Lung (tissue), 12 donors: ENCODE data around the gene C7orf25. TPM values are rescaled to one million over a fixed set of nuclear protein-coding genes. Genes with fewer than 3 reads are reported as not detected.

Experiments
- ATAC-seq: fragments of 200-7000 bp; cut with Tn5 transposase; one replicate; pipeline ENCODE4 v1.9.1; 2020; ENCODE audit warnings: moderate number of reproducible peaks; ENCODE audit not compliant: insufficient read depth, low FRiP score
- DNase-seq, 3 donors: peaks; one replicate each; pipeline ENCODE4 v3.0.0-alpha.2; 2013 to 2017
- H3K27ac ChIP-seq, 2 donors: one replicate each; pipeline ENCODE4 v1.5.1; 2013; ENCODE audit warnings: mild to moderate bottlenecking in 2 of 2, moderate library complexity in 2 of 2, control low read depth in 1 of 2, inconsistent platforms in 1 of 2, low read depth in 1 of 2, low read length in 1 of 2
- H3K27me3 ChIP-seq, 3 donors: one replicate each; pipeline ENCODE4 v1.5.1; 2013; ENCODE audit warnings: low read length in 2 of 3; ENCODE audit not compliant: control insufficient read depth in 3 of 3, insufficient read depth in 3 of 3
- H3K36me3 ChIP-seq, 4 donors: one replicate each; pipeline ENCODE4 v1.5.1; 2013; ENCODE audit warnings: low read length in 4 of 4, mild to moderate bottlenecking in 1 of 4, moderate library complexity in 1 of 4; ENCODE audit not compliant: control insufficient read depth in 4 of 4, insufficient read depth in 4 of 4
- H3K4me1 ChIP-seq, 5 donors: one replicate each; pipeline ENCODE4 v1.5.1; 2013; ENCODE audit warnings: low read length in 5 of 5, mild to moderate bottlenecking in 2 of 5, moderate library complexity in 1 of 5; ENCODE audit not compliant: control insufficient read depth in 5 of 5, insufficient read depth in 5 of 5
- H3K4me3 ChIP-seq: one replicate; pipeline ENCODE4 v1.5.1; 2013; ENCODE audit warnings: mild to moderate bottlenecking, control low read depth, moderate library complexity
- H3K9ac ChIP-seq, 2 donors: one replicate each; pipeline ENCODE4 v1.5.1; 2013; ENCODE audit warnings: low read length in 2 of 2, control low read depth in 1 of 2; ENCODE audit not compliant: insufficient read depth in 1 of 2
- H3K9me3 ChIP-seq, 4 donors: one replicate each; pipeline ENCODE4 v1.5.1; 2013; ENCODE audit warnings: low read length in 3 of 4, mild to moderate bottlenecking in 1 of 4, moderate library complexity in 1 of 4; ENCODE audit not compliant: control insufficient read depth in 4 of 4, insufficient read depth in 3 of 4
- WGBS, 2 donors: extraction: QIAGEN DNeasy Blood & Tissue Kit; methylation state at CpG; one replicate each; pipeline ENCODE4 v1.1.7; 2013; 5-methylcytosine and 5-hydroxymethylcytosine counted together
- polyA plus RNA-seq, 2 donors: library from polyadenylated mRNA; stranded (reverse); fragments of 200-250 nt; gene quantifications; one replicate each; pipeline ENCODE4 v1.2.1, GENCODE V29; 2013
- total RNA-seq, 2 donors: library from RNA; depleted of rRNA in 1 of 2; stranded (reverse); fragments of >200 nt in 1 of 2; gene quantifications; one replicate each; pipeline ENCODE4 v1.2.1, GENCODE V29; 2014 to 2021
- TF ChIP-seq, protein P1 (sequence below): IDR thresholded peaks from 2 replicates; pipeline ENCODE4 v1.5.1; 2012; ENCODE audit warnings: mild to moderate bottlenecking; ENCODE audit errors: control extremely low read depth, extremely low read depth
- donor health status: control.
- donor health status: control.
- donor health status: Bipolar disorder and iron deficiency.
- donor health status: healthy.
- donor health status: DM: yes; HTN: yes; CAD: no.

The C7orf25 gene
- total and polyA plus RNA-seq, 4 donors = 5.6 to 10.2 (median 6.2) TPM

DNA sequence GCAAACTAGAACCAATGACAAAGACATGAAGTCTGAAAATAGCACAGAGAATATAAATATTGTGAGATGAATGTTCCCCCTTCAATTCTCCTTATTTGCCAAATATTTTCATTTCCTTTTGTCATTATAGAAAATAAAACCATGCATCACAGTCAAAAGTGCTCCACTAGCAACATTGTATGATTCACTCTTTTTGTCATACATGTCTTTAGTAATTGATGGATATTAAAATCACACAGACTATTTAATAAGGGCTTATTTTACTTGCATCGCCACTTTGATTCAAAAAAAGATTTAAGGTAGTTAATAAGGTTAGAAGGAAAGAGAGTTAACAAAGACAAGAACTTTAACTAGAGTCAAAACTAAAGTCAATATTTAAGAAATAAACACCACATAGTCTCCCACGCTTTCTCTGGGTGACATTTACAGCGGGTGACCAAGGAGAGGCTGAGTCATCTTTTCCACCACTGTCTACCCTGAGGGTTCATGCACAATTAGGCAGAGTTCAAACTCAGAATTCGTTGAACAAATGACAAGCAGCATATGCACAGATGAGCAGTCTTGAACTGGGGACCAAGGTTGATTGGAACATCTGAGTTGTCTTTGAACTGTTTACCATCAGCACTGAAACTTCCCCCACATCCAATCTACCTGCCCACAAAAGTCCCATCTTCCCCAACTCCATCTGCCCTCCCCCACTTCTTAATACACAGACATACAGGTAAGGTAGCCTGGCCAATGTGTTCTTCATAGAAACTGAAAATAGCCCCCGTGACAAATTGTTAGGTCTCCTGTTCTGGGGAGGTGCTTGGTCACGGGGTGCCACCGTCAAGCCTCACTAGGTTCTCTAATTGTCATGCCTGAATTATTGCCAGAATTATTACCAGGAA is 42.5 kb downstream of the C7orf25 start:
- peaks cover 0 to 3% (median 0%) of the 10 kb centered on the region in 5 donors for H3K4me1 ChIP-seq
- no peak for DNase-seq
- 70 to 88% methylated on average over 7 of the region's 7 CpGs for WGBS, 2 donors
- TF ChIP-seq, protein P1, sequence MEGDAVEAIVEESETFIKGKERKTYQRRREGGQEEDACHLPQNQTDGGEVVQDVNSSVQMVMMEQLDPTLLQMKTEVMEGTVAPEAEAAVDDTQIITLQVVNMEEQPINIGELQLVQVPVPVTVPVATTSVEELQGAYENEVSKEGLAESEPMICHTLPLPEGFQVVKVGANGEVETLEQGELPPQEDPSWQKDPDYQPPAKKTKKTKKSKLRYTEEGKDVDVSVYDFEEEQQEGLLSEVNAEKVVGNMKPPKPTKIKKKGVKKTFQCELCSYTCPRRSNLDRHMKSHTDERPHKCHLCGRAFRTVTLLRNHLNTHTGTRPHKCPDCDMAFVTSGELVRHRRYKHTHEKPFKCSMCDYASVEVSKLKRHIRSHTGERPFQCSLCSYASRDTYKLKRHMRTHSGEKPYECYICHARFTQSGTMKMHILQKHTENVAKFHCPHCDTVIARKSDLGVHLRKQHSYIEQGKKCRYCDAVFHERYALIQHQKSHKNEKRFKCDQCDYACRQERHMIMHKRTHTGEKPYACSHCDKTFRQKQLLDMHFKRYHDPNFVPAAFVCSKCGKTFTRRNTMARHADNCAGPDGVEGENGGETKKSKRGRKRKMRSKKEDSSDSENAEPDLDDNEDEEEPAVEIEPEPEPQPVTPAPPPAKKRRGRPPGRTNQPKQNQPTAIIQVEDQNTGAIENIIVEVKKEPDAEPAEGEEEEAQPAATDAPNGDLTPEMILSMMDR = no peak
- H3K9ac ChIP-seq = no peak overlapping the region
- no peaks in the 10 kb centered on the region for H3K36me3 ChIP-seq
- peaks cover 0 to 4% (median 1%) of the 10 kb centered on the region in 4 donors for H3K9me3 ChIP-seq
- no peak overlapping the region for H3K4me3 ChIP-seq
- H3K27me3 ChIP-seq = no peaks in the 10 kb centered on the region
- ATAC-seq = no peak
- H3K27ac ChIP-seq = no peak overlapping the region

GRCh38 chr7:42868480-42868879 is 43.4 kb downstream of the C7orf25 start:
- DNase-seq (no peak), ATAC-seq (no peak)
- TF ChIP-seq, protein P1 = no peak
- Histone ChIP-seq H3K36me3 (no peaks in the 10 kb centered on the region), H3K4me1 (peaks cover 0 to 3% (median 0%) of the 10 kb centered on the region in 5 donors), H3K27ac (no peak overlapping the region), H3K9ac (no peak overlapping the region), H3K9me3 (peaks cover 0 to 4% (median 1%) of the 10 kb centered on the region in 4 donors), H3K27me3 (no peaks in the 10 kb centered on the region), H3K4me3 (no peak overlapping the region)
- WGBS, 2 donors = 69 to 82% methylated on average over 1 of the region's 1 CpG

Other genes with a start within 250 kb of the C7orf25 start
- 10 to 100 TPM; 41.0 to 72.7 TPM for gene PSMA2, start 20.1 kb upstream of the C7orf25 start, total RNA-seq
- gene PSMA2, start 20.1 kb upstream of the C7orf25 start, polyA plus RNA-seq = 100 to 1,000 TPM; 123 to 125 TPM
- 10 to 100 TPM; 34.4 to 54.4 TPM for gene MRPL32, start 20.3 kb upstream of the C7orf25 start, total RNA-seq
- gene MRPL32, start 20.3 kb upstream of the C7orf25 start, polyA plus RNA-seq = 100 to 1,000 TPM in 1 of 2 donors, 10 to 100 TPM in 1; 62.8 to 111 TPM
- gene HECW1, start 200.6 kb upstream of the C7orf25 start, total RNA-seq = under 1 TPM; 0.11 to 0.21 TPM
- gene HECW1, start 200.6 kb upstream of the C7orf25 start, polyA plus RNA-seq = under 1 TPM; 0.05 to 0.14 TPM